ENCODE measurements around the gene BNIP1. TPM values are rescaled to one million over a fixed set of nuclear protein-coding genes. Genes with fewer than 3 reads are reported as not detected.

The BNIP1 gene
- total and polyA plus RNA-seq, 2 donors (not counting 3 experiments of a cell fraction or from before 2014, with no cell fraction given): 19.7 to 22.6 TPM

DNA sequence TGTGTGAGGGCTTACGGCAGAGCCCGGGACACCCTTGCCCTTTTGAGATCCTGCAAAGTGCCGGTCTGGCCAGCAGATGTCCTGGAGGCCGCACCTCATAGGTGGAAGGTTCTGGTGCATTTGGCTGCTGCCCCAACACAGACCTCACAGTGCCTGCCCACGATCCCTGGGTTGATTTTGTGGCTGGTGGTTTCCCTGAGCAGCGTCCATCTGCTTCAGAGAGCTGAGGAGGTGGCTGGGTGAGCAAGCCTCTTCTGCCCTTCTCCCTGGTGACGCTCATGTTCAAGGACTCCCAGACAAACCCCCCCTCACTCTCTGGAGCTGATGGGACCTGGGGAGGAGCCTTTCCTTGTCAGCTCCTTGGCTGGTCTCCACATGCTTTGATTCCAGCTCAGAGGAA, 18.9 kb downstream of the BNIP1 start:
- Histone ChIP-seq H3K27me3 (ENCODE audit: control insufficient read depth in 2 of 2, insufficient read depth in 2 of 2, low read length in 2 of 2) (no peaks in the 10 kb centered on the region), H3K9me3 (replicated peaks; ENCODE audit: control insufficient read depth, insufficient read depth, low read length) (no peaks in the 10 kb centered on the region), H3K9ac (replicated peaks; ENCODE audit: extremely low read depth, insufficient read depth, low read length) (no peak overlapping the region), H3K4me3 (replicated peaks in 1 of 3; ENCODE audit: insufficient read depth in 1 of 3, low read depth in 1 of 3, low read length in 3 of 3) (no peak overlapping the region), H3K9me1 (replicated peaks; ENCODE audit: control insufficient read depth, extremely low read depth, insufficient read depth, low read length) (no peaks in the 10 kb centered on the region), H3K4me2 (ENCODE audit: insufficient read depth, low read length) (no peak overlapping the region), H3K36me3 (ENCODE audit: control insufficient read depth in 2 of 2, extremely low read depth in 1 of 2, insufficient read depth in 2 of 2, low read length in 2 of 2) (peaks cover 3 to 9% of the 10 kb centered on the region in 2 experiments), H3K79me2 (ENCODE audit: control insufficient read depth, insufficient read depth, low read length) (no peaks in the 10 kb centered on the region), H3K27ac (ENCODE audit: insufficient read depth, low read depth, low read length) (no peak overlapping the region), H2AFZ (ENCODE audit: low read depth, low read length) (no peak overlapping the region), H4K20me1 (replicated peaks; ENCODE audit: control insufficient read depth, extremely low read depth, insufficient read depth, low read length) (no peaks in the 10 kb centered on the region), H3K4me1 (ENCODE audit: control insufficient read depth, extremely low read depth, insufficient read depth, low read length) (no peaks in the 10 kb centered on the region)
- FAIRE-seq (no peak), DNase-seq (ENCODE audit: low read depth, low spot score) (no peak)
- TF ChIP-seq GATA2 (IDR thresholded peaks at IDR 0.05; ENCODE audit: insufficient read depth, insufficient read length, low read depth, low read length): no peak
- TF ChIP-seq, protein P1, sequence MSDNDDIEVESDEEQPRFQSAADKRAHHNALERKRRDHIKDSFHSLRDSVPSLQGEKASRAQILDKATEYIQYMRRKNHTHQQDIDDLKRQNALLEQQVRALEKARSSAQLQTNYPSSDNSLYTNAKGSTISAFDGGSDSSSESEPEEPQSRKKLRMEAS (IDR thresholded peaks at IDR 0.05; ENCODE audit: insufficient read depth, insufficient read length): no peak
- no peak for TF ChIP-seq JUN (IDR thresholded peaks at IDR 0.05; ENCODE audit: borderline replicate concordance, insufficient read depth, insufficient read length, low read depth)
- TF ChIP-seq, protein P2, sequence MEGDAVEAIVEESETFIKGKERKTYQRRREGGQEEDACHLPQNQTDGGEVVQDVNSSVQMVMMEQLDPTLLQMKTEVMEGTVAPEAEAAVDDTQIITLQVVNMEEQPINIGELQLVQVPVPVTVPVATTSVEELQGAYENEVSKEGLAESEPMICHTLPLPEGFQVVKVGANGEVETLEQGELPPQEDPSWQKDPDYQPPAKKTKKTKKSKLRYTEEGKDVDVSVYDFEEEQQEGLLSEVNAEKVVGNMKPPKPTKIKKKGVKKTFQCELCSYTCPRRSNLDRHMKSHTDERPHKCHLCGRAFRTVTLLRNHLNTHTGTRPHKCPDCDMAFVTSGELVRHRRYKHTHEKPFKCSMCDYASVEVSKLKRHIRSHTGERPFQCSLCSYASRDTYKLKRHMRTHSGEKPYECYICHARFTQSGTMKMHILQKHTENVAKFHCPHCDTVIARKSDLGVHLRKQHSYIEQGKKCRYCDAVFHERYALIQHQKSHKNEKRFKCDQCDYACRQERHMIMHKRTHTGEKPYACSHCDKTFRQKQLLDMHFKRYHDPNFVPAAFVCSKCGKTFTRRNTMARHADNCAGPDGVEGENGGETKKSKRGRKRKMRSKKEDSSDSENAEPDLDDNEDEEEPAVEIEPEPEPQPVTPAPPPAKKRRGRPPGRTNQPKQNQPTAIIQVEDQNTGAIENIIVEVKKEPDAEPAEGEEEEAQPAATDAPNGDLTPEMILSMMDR (IDR thresholded peaks at IDR 0.05; ENCODE audit: extremely low read depth in 1 of 2, insufficient read depth in 1 of 2, low read depth in 1 of 2, low read length in 2 of 2): no peak
- TF ChIP-seq POLR2A (IDR thresholded peaks at IDR 0.05; ENCODE audit: low read depth, low read length): no peak
- no peak for TF ChIP-seq POLR2AphosphoS5 (IDR thresholded peaks at IDR 0.05; ENCODE audit: insufficient read depth, low read depth, low read length)
- no peak for TF ChIP-seq MYC (IDR thresholded peaks at IDR 0.05; ENCODE audit: low read depth, low read length)
- TF ChIP-seq EZH2 (IDR thresholded peaks at IDR 0.05; ENCODE audit: borderline replicate concordance, low read depth, low read length, severe bottlenecking): no peak
- TF ChIP-seq FOS (IDR thresholded peaks at IDR 0.05; ENCODE audit: borderline replicate concordance, insufficient read depth, low read length): no peak
- BruUV-seq (replicated peaks): no TSS peak
- ChIA-PET CTCF (interaction anchor here (0.7 to 2.1 kb wide), 4 partner anchors 10 to 179 kb away, joined by 3 to 6 read pairs (median 4); partner anchors contain the start of gene ATP6V0E1), POLR2A (no interaction called here)
- dilution Hi-C loops (cut with MboI; ENCODE audit: extremely low pct_ligation_motif_present, low sequenced_read_pairs): no loop called here
- intact Hi-C loops (cut with micrococcal nuclease): no loop called here

Data from endothelial cell of umbilical vein (primary cell).